KMS-11 (cell line): Measurements from ENCODE around the gene SPART.

Experiments used
- H2AFZ ChIP-seq: fragments of 200-600 bp; sonication (generic); 2 replicates; pipeline ENCODE4 v1.6.1; 2016; ENCODE audit warnings: antibody characterized with exemption, mixed run types, low read depth
- H3K27ac ChIP-seq: fragments of 200-600 bp; sonication (generic); 2 replicates; pipeline ENCODE4 v1.6.1; 2016; ENCODE audit warnings: mild to moderate bottlenecking, mixed run types
- H3K27me3 ChIP-seq: fragments of 200-600 bp; sonication (generic); 2 replicates; pipeline ENCODE4 v1.6.1; 2017; ENCODE audit warnings: mild to moderate bottlenecking, low read depth, mixed run types, moderate library complexity; ENCODE audit not compliant: insufficient read depth
- H3K36me3 ChIP-seq: fragments of 200-600 bp; sonication (generic); 2 replicates; pipeline ENCODE4 v1.6.1; 2017; ENCODE audit warnings: mild to moderate bottlenecking, mixed run types; ENCODE audit not compliant: insufficient read depth
- H3K4me1 ChIP-seq: fragments of 200-600 bp; sonication (generic); 2 replicates; pipeline ENCODE4 v1.6.1; 2016; ENCODE audit warnings: mild to moderate bottlenecking, low read depth, mixed run types; ENCODE audit not compliant: poor library complexity, severe bottlenecking
- H3K4me2 ChIP-seq: fragments of 200-600 bp; sonication (generic); 2 replicates; pipeline ENCODE4 v1.7.0; 2016; ENCODE audit warnings: mild to moderate bottlenecking, mixed run types
- H3K4me3 ChIP-seq: fragments of 200-600 bp; sonication (generic); IDR thresholded peaks from 2 replicates; pipeline ENCODE4 v1.6.1; 2017; ENCODE audit warnings: low read depth, low read length, mixed read lengths; ENCODE audit not compliant: insufficient read depth
- H3K79me2 ChIP-seq: fragments of 200-600 bp; sonication (generic); 2 replicates; pipeline ENCODE4 v1.6.1; 2016; ENCODE audit warnings: low read depth, mixed run types; ENCODE audit not compliant: insufficient read depth
- H3K9ac ChIP-seq: fragments of 200-600 bp; sonication (generic); 2 replicates; pipeline ENCODE4 v1.6.1; 2016; ENCODE audit warnings: mild to moderate bottlenecking, mixed run types
- H4K20me1 ChIP-seq: fragments of 200-600 bp; sonication (generic); 2 replicates; pipeline ENCODE4 v1.6.1; 2016; ENCODE audit warnings: mild to moderate bottlenecking, mixed run types; ENCODE audit not compliant: insufficient read depth
- TF ChIP-seq, protein P1 (sequence below): fragments of 200-600 bp; sonication (generic); conservative IDR thresholded peaks from 2 replicates; pipeline ENCODE4 v1.6.1; 2017; ENCODE audit warnings: low read depth, mild to moderate bottlenecking, antibody characterized with exemption, low read length, moderate library complexity, mixed read lengths

Gene SPART

DNA sequence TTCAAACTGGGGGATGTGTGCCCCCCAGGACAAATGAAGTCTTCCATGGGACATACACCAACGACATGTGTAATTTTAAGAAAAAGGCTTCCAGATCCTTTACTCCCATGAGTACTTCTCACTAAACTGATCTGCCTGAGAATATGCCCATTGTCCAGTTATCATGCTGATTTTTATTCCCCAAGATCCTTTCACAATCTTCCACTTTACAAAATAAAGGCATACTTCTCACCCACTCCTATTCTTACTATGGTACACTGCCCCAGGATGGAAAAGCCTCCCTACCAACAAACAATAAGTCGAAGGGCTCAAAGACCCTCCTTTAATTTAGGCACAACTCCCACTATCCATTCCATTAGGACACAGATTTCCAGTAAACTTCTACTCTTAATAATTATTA, 3.5 kb downstream of the SPART start:
- no peaks in the 10 kb centered on the region for H3K36me3 ChIP-seq
- TF ChIP-seq, protein P1, sequence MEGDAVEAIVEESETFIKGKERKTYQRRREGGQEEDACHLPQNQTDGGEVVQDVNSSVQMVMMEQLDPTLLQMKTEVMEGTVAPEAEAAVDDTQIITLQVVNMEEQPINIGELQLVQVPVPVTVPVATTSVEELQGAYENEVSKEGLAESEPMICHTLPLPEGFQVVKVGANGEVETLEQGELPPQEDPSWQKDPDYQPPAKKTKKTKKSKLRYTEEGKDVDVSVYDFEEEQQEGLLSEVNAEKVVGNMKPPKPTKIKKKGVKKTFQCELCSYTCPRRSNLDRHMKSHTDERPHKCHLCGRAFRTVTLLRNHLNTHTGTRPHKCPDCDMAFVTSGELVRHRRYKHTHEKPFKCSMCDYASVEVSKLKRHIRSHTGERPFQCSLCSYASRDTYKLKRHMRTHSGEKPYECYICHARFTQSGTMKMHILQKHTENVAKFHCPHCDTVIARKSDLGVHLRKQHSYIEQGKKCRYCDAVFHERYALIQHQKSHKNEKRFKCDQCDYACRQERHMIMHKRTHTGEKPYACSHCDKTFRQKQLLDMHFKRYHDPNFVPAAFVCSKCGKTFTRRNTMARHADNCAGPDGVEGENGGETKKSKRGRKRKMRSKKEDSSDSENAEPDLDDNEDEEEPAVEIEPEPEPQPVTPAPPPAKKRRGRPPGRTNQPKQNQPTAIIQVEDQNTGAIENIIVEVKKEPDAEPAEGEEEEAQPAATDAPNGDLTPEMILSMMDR: no peak
- H3K27ac ChIP-seq: no peak overlapping the region
- no peak overlapping the region for H3K4me3 ChIP-seq
- no peak overlapping the region for H3K4me2 ChIP-seq
- no peaks in the 10 kb centered on the region for H3K27me3 ChIP-seq
- peaks cover 6% of the 10 kb centered on the region; the same call in 1 of the 2 replicates for H3K79me2 ChIP-seq
- no peak overlapping the region for H2AFZ ChIP-seq
- no peaks in the 10 kb centered on the region for H4K20me1 ChIP-seq
- H3K4me1 ChIP-seq: peaks cover 6% of the 10 kb centered on the region
- H3K9ac ChIP-seq: no peak overlapping the region

DNA sequence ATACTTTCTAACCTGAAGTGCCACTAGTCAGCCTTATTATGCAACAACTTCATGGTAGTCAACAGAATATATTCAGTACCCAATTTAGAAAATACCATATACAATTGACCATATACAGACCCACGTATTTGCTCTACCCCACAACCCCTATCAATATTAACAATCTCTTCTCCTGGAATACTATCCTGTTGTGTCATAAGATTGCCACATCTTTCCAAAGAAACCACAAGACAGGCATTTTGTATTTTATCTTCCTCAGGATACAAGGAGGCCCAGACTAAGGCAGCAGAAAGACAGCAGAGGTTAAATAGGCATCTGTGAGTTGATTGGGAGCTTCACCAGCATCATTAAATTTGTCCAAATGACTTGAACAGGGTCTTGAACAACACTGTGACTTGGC, 4.5 kb downstream of the SPART start:
- Histone ChIP-seq H3K9ac (no peak overlapping the region), H2AFZ (no peak overlapping the region), H3K27ac (no peak overlapping the region), H3K4me3 (no peak overlapping the region), H4K20me1 (no peaks in the 10 kb centered on the region), H3K27me3 (no peaks in the 10 kb centered on the region), H3K4me2 (no peak overlapping the region), H3K36me3 (no peaks in the 10 kb centered on the region), H3K79me2 (peaks cover 6% of the 10 kb centered on the region; the same call in 1 of the 2 replicates), H3K4me1 (peaks cover 6% of the 10 kb centered on the region)
- TF ChIP-seq, protein P1: no peak

DNA sequence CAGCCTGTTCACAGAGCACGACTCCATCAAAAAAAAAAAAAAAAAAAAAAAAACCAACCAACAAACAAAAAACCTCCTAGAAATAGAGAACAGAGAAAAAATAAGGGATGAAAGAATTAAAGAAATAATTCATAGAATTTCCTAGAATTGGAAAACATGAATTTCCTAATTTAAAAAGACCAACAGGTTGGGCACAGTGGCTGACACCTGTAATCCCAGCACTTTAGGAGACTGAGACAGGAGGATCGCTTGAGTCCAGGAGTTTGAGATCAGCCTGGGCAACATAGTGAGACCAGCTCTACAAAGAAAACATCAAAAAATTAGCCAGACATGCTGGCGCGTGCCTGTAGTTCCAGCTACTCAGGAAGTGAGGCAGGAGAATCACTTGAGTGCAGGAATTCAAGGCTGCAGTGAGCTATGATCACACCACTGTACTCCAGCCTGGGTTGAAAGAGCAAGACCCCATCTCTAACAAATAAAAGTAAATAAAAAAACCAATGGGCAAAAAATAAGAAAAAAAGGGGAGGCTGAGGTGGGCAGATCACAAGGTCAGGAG, 6.5 kb downstream of the SPART start:
- TF ChIP-seq, protein P1: no peak
- H3K27me3 ChIP-seq: no peaks in the 10 kb centered on the region
- H4K20me1 ChIP-seq: no peaks in the 10 kb centered on the region
- peaks cover 6% of the 10 kb centered on the region; the same call in 1 of the 2 replicates for H3K79me2 ChIP-seq
- no peaks in the 10 kb centered on the region for H3K36me3 ChIP-seq
- no peak overlapping the region for H3K4me2 ChIP-seq
- no peak overlapping the region for H3K4me3 ChIP-seq
- no peak overlapping the region for H3K9ac ChIP-seq
- no peak overlapping the region for H3K27ac ChIP-seq
- H2AFZ ChIP-seq: no peak overlapping the region
- peaks cover 3% of the 10 kb centered on the region for H3K4me1 ChIP-seq

DNA sequence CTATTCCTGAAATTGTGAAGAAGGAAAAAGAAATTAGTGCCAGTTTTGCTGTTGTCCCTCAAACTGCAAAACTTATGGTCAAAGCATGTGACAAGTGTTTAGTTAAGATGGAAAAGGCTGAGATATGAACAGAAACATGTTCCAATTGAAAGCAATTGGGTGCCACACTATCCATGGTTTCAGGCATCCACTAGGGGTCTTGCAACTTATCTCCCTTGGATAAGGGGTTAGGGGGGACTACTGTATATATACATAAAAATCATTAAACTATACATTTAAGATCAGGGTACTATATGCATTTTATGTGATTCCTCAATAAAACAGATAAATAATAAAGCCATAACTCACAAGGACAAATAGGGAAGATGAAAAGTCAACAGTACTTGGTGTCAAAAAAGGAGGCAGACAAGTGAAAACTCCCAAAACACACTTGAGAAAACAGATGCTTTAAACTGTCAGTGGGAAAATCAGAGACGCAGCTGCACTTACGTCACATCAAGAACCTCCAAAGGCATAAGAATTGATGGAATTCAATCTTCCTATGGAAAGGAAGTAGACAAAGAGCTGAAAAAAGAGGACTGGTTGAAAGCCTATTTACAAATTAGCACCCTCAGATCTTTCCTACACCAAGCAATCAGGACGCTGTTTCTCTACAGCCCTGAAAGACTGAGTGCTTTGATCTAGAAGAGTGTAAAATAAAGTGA, 8.1 kb downstream of the SPART start:
- H3K27me3 ChIP-seq: no peaks in the 10 kb centered on the region
- H4K20me1 ChIP-seq: no peaks in the 10 kb centered on the region
- no peaks in the 10 kb centered on the region for H3K36me3 ChIP-seq
- no peak overlapping the region for H3K27ac ChIP-seq
- no peak overlapping the region for H3K4me3 ChIP-seq
- TF ChIP-seq, protein P1: no peak
- no peak overlapping the region for H3K9ac ChIP-seq
- peaks cover 6% of the 10 kb centered on the region; the same call in 1 of the 2 replicates for H3K79me2 ChIP-seq
- no peaks in the 10 kb centered on the region for H3K4me1 ChIP-seq
- no peak overlapping the region for H3K4me2 ChIP-seq
- H2AFZ ChIP-seq: no peak overlapping the region
